ENCODE data around the gene HSH2D.

DNA sequence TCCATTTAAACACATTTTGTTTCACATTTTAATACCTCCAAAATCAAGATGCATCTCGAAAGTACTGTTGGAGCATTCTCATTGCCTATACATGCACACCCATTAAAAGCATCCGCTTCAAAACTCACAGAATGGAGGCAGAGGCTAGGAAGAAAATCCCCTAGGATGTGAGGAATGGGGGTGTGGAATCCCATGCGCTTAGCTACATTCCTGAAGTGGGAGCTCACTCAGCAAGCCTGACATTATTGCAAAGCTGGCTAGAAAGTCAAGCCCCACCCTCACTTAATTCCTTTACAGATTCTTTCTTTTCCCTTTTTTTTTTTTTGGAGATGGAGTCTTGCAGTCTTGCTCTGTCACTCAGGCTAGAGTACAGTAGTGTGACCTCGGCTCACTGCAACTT, 37.1 kb downstream of the HSH2D start:
- TF ChIP-seq, protein P1, sequence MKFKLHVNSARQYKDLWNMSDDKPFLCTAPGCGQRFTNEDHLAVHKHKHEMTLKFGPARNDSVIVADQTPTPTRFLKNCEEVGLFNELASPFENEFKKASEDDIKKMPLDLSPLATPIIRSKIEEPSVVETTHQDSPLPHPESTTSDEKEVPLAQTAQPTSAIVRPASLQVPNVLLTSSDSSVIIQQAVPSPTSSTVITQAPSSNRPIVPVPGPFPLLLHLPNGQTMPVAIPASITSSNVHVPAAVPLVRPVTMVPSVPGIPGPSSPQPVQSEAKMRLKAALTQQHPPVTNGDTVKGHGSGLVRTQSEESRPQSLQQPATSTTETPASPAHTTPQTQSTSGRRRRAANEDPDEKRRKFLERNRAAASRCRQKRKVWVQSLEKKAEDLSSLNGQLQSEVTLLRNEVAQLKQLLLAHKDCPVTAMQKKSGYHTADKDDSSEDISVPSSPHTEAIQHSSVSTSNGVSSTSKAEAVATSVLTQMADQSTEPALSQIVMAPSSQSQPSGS (IDR thresholded peaks at IDR 0.05; ENCODE audit: low read length), result no peak
- TF ChIP-seq HDGF (IDR thresholded peaks at IDR 0.05) (no peak), CEBPB (IDR thresholded peaks at IDR 0.05; ENCODE audit: borderline replicate concordance in 1 of 2, low read depth in 2 of 2, low read length in 2 of 2) (no peak), CBFB (IDR thresholded peaks at IDR 0.05; ENCODE audit: low read depth) (no peak), HDAC6 (IDR thresholded peaks at IDR 0.05; ENCODE audit: unreplicated experiment) (no peak), CREB1 (IDR thresholded peaks at IDR 0.05; ENCODE audit: low read depth) (no peak), SMC3 (IDR thresholded peaks at IDR 0.05; ENCODE audit: borderline replicate concordance, low read length) (no peak), CHD2 (IDR thresholded peaks at IDR 0.05; ENCODE audit: borderline replicate concordance, low read depth, low read length) (no peak), POLR2A (IDR thresholded peaks at IDR 0.05; ENCODE audit: low read depth, low read length) (no peak), TBL1XR1 (IDR thresholded peaks at IDR 0.05; ENCODE audit: low read depth, low read length) (no peak), POLR2AphosphoS5 (IDR thresholded peaks at IDR 0.05; ENCODE audit: low read length) (no peak), JUND (IDR thresholded peaks at IDR 0.05; ENCODE audit: low read depth, low read length) (no peak), EP300 (IDR thresholded peaks at IDR 0.05; ENCODE audit: borderline replicate concordance in 1 of 2, control insufficient read depth in 1 of 2, low read depth in 2 of 2, low read length in 2 of 2) (no peak)
- TF ChIP-seq, protein P2, sequence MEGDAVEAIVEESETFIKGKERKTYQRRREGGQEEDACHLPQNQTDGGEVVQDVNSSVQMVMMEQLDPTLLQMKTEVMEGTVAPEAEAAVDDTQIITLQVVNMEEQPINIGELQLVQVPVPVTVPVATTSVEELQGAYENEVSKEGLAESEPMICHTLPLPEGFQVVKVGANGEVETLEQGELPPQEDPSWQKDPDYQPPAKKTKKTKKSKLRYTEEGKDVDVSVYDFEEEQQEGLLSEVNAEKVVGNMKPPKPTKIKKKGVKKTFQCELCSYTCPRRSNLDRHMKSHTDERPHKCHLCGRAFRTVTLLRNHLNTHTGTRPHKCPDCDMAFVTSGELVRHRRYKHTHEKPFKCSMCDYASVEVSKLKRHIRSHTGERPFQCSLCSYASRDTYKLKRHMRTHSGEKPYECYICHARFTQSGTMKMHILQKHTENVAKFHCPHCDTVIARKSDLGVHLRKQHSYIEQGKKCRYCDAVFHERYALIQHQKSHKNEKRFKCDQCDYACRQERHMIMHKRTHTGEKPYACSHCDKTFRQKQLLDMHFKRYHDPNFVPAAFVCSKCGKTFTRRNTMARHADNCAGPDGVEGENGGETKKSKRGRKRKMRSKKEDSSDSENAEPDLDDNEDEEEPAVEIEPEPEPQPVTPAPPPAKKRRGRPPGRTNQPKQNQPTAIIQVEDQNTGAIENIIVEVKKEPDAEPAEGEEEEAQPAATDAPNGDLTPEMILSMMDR (IDR thresholded peaks at IDR 0.05 in 2 of 3, conservative IDR thresholded peaks at IDR 0.05 in 1 of 3; ENCODE audit: control insufficient read depth in 2 of 3, extremely low read depth in 1 of 3, insufficient read depth in 1 of 3, low read depth in 3 of 3, low read length in 3 of 3), result no peak
